GM12874 (cell line): Measurements from ENCODE around the gene CDK16.

Source experiments
- TF ChIP-seq, protein P1 (sequence below): IDR thresholded peaks from 2 replicates; pipeline ENCODE4 v1.5.1; 2011; ENCODE audit warnings: low read depth, mild to moderate bottlenecking, control low read depth, low read length, moderate library complexity; ENCODE audit not compliant: insufficient read depth

CDK16 gene

GRCh38 chrX:47193475-47194193 lies 24.8 kb upstream of the CDK16 start, which contains the start of gene UBA1:
Gene UBA1 (plus strand): TSS chrX:47193829. CDS start chrX:47198803, 4,974 bp downstream.
- TF ChIP-seq, protein P1, sequence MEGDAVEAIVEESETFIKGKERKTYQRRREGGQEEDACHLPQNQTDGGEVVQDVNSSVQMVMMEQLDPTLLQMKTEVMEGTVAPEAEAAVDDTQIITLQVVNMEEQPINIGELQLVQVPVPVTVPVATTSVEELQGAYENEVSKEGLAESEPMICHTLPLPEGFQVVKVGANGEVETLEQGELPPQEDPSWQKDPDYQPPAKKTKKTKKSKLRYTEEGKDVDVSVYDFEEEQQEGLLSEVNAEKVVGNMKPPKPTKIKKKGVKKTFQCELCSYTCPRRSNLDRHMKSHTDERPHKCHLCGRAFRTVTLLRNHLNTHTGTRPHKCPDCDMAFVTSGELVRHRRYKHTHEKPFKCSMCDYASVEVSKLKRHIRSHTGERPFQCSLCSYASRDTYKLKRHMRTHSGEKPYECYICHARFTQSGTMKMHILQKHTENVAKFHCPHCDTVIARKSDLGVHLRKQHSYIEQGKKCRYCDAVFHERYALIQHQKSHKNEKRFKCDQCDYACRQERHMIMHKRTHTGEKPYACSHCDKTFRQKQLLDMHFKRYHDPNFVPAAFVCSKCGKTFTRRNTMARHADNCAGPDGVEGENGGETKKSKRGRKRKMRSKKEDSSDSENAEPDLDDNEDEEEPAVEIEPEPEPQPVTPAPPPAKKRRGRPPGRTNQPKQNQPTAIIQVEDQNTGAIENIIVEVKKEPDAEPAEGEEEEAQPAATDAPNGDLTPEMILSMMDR = peak; percentile 46; the same call in 1 of the 2 replicates

GRCh38 chrX:47194194-47194787 lies 24.2 kb upstream of the CDK16 start:
- TF ChIP-seq, protein P1 = no peak

DNA sequence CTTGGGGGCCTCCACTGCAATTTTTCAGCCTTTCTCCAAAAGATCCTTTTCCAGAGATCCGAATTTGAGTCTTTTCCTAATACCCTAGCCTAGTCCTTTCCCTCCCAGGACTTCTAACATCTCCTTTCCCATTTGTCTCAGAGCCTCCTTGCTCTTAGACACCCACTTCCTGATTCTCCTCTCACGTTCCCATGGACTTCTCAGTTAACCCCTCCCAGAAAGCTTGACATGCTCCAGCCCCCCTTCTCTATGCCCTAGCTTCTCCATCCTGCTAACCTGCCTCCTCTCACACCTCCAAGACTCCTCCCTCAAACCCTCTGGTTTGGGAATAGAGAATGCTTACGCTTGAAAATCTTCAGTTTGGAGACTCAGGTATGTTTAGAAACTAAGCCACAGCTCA lies 22.4 kb upstream of the CDK16 start:
- TF ChIP-seq, protein P1 = no peak

DNA sequence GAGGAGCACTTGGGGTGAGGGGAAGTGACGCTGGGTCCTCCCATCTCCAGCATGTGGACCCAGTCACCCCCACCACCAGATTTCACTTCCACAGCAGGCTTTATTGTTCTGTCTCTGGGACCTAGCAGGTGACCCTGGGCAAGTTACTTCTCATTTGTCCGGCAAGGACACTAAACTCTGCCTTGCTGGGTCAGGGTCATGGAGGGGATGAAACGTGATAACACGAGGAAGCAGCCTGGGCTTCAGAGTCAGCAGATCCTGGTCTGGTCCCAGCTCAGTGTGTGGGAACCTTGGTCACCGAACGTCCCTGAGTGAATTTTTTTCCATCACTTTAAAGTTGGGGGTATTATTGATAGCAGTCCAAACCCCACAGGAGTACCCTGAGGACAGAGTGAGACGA lies 21.0 kb upstream of the CDK16 start:
- TF ChIP-seq, protein P1 = no peak

GRCh38 chrX:47198026-47198686 lies 20.3 kb upstream of the CDK16 start:
- TF ChIP-seq, protein P1 = no peak

DNA sequence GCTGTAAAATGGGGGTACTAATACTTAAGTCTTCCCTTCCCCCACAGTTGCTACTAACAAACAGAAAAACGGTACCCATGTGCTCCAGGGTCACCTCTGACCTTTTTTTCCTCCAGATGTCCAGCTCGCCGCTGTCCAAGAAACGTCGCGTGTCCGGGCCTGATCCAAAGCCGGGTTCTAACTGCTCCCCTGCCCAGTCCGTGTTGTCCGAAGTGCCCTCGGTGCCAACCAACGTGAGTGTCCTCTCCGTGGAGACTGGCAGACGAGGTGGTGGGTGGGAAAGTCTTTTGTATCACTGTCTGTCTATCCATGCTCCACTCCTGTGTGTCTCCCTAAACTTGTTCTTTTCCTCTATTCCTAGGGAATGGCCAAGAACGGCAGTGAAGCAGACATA lies 19.8 kb upstream of the CDK16 start:
- TF ChIP-seq, protein P1 = no peak

GRCh38 chrX:47199286-47199685 lies 19.2 kb upstream of the CDK16 start:
- TF ChIP-seq, protein P1 = no peak
